Thoracic aorta (tissue), 2 donors: ENCODE measurements around the gene BCOR. TPM values are rescaled to one million over a fixed set of nuclear protein-coding genes. Genes with fewer than 3 reads are reported as not detected.

Source experiments
- ATAC-seq: fragments of 150-250 bp; one replicate; pipeline ENCODE4 v1.8.0; 2017; ENCODE audit warnings: low read depth; ENCODE audit not compliant: insufficient number of reproducible peaks, low FRiP score
- DNase-seq: peaks from one replicate; pipeline ENCODE4 v3.0.0-alpha.2; 2020; ENCODE audit warnings: low spot score
- H3K27ac ChIP-seq, 2 donors: fragments of 200-600 bp; sonication (generic); 1 replicate in 1 of 2; 2 replicates in 1 of 2; pipeline ENCODE4 v1.5.1; 2016; ENCODE audit warnings: mild to moderate bottlenecking in 2 of 2, moderate library complexity in 2 of 2
- H3K27me3 ChIP-seq: fragments of 200-600 bp; sonication (generic); replicated peaks from 2 replicates; pipeline ENCODE4 v1.6.0; 2016; ENCODE audit warnings: mild to moderate bottlenecking; ENCODE audit not compliant: insufficient read depth
- H3K36me3 ChIP-seq: fragments of 200-600 bp; sonication (generic); one replicate; pipeline ENCODE4 v1.5.1; 2016
- H3K4me1 ChIP-seq, 2 donors: fragments of 200-600 bp; sonication (generic); 1 replicate in 1 of 2; 2 replicates in 1 of 2; pipeline versions ENCODE4 v1.5.1 to v1.6.0; 2016; ENCODE audit warnings: low read depth in 2 of 2, mild to moderate bottlenecking in 1 of 2; ENCODE audit not compliant: control insufficient read depth in 1 of 2
- H3K4me3 ChIP-seq: fragments of 200-600 bp; sonication (generic); 2 replicates; pipeline ENCODE4 v1.5.1; 2016; ENCODE audit warnings: mild to moderate bottlenecking
- H3K9me3 ChIP-seq: fragments of 200-600 bp; sonication (generic); 2 replicates; pipeline ENCODE4 v1.5.1; 2016
- total RNA-seq, 2 donors: library from RNA; depleted of rRNA; stranded (reverse); fragments of >200 nt; gene quantifications; one replicate each; pipeline versions ENCODE4 v1.1.0 to v1.2.3, GENCODE V29; 2016
- TF ChIP-seq, protein P1 (sequence below): fragments of 200-600 bp; sonication (generic); IDR thresholded peaks from one replicate; pipeline ENCODE4 v1.5.1; 2019; ENCODE audit warnings: antibody characterized with exemption

Gene BCOR
- total RNA-seq, 2 donors from 2014 or later, result 28.6 to 30.7 TPM

DNA sequence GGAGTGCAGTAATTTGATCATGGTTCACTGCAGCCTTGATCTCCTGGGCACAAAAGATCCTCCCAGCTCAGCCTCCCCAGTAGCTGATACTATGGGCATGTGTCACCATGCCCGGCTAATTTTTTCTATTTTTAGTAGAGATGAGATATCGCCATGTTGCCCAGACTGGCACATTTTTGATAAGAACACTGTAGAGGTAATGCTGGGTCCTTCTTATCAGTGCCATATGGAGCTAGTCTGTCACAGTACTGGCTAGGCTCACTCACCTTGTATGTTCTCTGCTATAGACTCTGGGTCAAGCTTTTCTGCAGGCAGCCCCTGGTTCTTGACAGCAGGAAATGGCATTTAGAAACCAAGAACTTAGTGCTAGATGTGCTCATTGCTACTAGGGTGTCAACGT is 53.9 kb downstream of the BCOR start:
- Histone ChIP-seq H3K36me3 (peaks cover 2% of the 10 kb centered on the region), H3K4me1 (peaks cover 0 to 3% of the 10 kb centered on the region in 2 donors), H3K9me3 (no peaks in the 10 kb centered on the region), H3K4me3 (no peak overlapping the region), H3K27ac (no peak overlapping the region), H3K27me3 (no peaks in the 10 kb centered on the region)
- ATAC-seq (no peak), DNase-seq (no peak)
- TF ChIP-seq, protein P1, sequence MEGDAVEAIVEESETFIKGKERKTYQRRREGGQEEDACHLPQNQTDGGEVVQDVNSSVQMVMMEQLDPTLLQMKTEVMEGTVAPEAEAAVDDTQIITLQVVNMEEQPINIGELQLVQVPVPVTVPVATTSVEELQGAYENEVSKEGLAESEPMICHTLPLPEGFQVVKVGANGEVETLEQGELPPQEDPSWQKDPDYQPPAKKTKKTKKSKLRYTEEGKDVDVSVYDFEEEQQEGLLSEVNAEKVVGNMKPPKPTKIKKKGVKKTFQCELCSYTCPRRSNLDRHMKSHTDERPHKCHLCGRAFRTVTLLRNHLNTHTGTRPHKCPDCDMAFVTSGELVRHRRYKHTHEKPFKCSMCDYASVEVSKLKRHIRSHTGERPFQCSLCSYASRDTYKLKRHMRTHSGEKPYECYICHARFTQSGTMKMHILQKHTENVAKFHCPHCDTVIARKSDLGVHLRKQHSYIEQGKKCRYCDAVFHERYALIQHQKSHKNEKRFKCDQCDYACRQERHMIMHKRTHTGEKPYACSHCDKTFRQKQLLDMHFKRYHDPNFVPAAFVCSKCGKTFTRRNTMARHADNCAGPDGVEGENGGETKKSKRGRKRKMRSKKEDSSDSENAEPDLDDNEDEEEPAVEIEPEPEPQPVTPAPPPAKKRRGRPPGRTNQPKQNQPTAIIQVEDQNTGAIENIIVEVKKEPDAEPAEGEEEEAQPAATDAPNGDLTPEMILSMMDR, result no peak

DNA sequence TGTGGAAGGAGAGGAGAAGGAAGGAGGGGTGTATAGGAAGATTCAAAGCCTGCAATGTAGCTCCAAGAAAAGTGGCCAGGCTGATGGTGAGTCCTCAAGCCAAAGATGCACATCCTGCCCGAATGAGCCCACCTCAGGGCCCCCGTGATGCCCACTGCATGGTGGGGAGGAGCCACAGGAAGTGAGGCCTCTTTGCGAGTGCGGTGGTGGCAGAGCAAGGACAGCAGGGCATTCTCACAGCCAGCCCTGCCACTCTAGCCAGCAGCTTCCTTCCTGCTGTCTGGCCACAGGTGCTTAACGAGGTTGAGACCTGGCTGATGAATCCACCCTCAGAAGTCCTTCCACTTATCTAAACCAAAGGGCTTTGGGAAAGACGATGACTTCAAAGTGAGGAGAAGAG is 55.8 kb downstream of the BCOR start:
- no peaks in the 10 kb centered on the region for H3K9me3 ChIP-seq
- ATAC-seq, result no peak
- H3K27me3 ChIP-seq, result no peaks in the 10 kb centered on the region
- DNase-seq, result no peak
- TF ChIP-seq, protein P1, result no peak
- no peaks in the 10 kb centered on the region for H3K36me3 ChIP-seq
- H3K4me1 ChIP-seq, result peaks cover 0 to 3% of the 10 kb centered on the region in 2 donors
- no peak overlapping the region for H3K4me3 ChIP-seq
- H3K27ac ChIP-seq, result no peak overlapping the region

DNA sequence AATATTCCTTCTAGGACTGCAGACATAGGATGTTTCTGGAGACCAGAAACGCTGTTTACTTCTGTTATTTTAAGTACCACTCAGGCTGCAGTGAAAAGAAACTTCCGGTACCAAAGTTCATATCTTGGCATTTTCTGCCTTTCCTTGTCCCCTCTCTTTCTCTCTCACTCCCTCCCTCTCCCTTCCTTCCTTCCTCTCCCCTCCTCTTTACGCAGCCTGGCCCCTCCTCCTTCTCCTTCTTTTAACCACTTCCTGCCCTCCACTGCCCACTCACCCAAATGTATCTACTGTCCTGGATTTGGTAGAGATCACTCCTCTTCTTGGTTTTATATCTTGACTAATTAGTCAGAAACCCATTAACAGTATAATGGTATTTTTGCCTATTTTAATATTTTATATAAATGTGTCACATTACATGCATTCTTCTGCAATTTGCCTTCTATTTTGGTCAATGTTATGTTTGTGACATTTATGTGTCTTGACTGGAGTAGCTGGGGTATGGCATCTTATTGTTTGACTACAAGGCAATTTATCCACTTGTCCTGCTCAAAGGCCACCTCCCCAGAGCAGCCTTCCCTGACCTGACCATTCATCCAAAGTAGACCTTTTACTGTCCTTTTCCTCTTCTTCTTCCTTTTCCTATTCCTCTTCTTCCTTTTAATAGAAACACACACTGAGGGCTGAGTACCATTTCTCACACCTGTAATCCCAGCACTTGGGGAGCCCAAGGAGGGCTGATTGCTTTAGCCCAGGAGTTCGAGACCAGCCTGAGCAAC is 56.9 kb downstream of the BCOR start:
- ATAC-seq (no peak), DNase-seq (no peak)
- TF ChIP-seq, protein P1, result no peak
- no peak overlapping the region for H3K27ac ChIP-seq
- H3K4me1 ChIP-seq, result peaks cover 0 to 3% of the 10 kb centered on the region in 2 donors
- H3K9me3 ChIP-seq, result no peaks in the 10 kb centered on the region
- no peaks in the 10 kb centered on the region for H3K36me3 ChIP-seq
- no peak overlapping the region for H3K4me3 ChIP-seq
- no peaks in the 10 kb centered on the region for H3K27me3 ChIP-seq

DNA sequence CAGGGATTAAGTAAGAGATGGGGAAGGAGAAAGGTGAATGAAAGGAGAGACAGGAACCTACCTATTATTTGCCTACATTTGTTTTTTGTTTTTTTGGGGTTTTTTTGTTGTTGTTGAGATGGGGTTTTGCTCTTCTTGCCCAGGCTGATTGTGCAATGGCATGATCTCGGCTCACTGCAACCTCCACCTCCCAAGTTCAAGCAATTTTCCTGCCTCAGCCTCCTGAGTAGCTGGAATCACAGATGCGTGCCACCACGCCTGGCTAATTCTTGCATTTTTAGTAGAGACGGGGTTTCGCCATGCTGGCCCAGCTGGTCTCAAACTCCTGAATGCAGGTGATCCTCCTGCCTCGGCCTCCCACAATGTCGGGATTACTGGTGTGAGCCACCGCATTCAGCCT is 57.9 kb downstream of the BCOR start:
- no peaks in the 10 kb centered on the region for H3K9me3 ChIP-seq
- TF ChIP-seq, protein P1, result no peak
- no peak for ATAC-seq

DNA sequence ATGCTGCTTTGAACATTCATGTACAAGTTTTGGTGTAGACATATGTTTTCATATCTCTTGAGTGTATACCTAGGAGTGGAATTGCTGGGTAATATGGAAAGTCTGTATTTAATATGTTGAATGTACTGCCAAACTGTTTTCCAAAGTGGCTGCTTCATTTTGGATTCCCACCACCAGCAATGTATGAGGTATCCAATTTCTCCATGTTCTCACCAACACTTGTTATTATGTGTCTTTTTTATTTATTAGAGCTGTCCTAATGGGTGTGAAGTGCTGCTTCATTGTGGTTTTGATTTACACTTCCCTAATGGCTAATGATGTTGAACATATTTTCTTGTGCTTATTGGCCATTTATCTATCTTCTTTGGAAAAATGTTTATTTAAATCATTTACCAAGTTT is 60.4 kb downstream of the BCOR start:
- Histone ChIP-seq H3K4me1 (peaks cover 0 to 3% of the 10 kb centered on the region in 2 donors), H3K27ac (no peak overlapping the region), H3K27me3 (no peaks in the 10 kb centered on the region), H3K9me3 (no peaks in the 10 kb centered on the region), H3K4me3 (no peak overlapping the region), H3K36me3 (no peaks in the 10 kb centered on the region)
- ATAC-seq (no peak), DNase-seq (no peak)
- TF ChIP-seq, protein P1, result no peak

More for the DNA sequence above, 57.9 kb downstream of the BCOR start:
- H3K4me3 ChIP-seq, result no peak overlapping the region
- H3K36me3 ChIP-seq, result no peaks in the 10 kb centered on the region
- no peaks in the 10 kb centered on the region for H3K27me3 ChIP-seq
- no peak overlapping the region for H3K27ac ChIP-seq
- no peak for DNase-seq
- H3K4me1 ChIP-seq, result peaks cover 0 to 3% of the 10 kb centered on the region in 2 donors
